HepG2 (cell line): ENCODE measurements around the gene HTR4. TPM values are rescaled to one million over a fixed set of nuclear protein-coding genes. Genes with fewer than 3 reads are reported as not detected.

ENCODE experiments used
- ATAC-seq: fragments of 200-7000 bp; cut with Tn5 transposase; 3 replicates; pipeline ENCODE4 v1.9.1; 2020; ENCODE audit warnings: mild to moderate bottlenecking, moderate library complexity
- BruUV-seq: library from RNA; stranded (reverse); fragments of 400-500 nt; replicated peaks from 2 replicates; lab custom pipeline; 2021; lab: Mats Ljungman, UMichigan
- CTCF ChIA-PET: fragments of 300-600 bp; formaldehyde crosslinking; extraction: SDS; loops from one replicate; lab custom pipeline; 2021; ENCODE audit warnings: low total read pairs, inconsistent platforms, low intra/inter-chr PET ratio; lab: Yijun Ruan, JAX
- POLR2A ChIA-PET: fragments of 350-600 bp; sonication (Branson Sonifier 250); formaldehyde crosslinking; loops from one replicate; lab custom pipeline; 2020; ENCODE audit warnings: antibody characterized with exemption, inconsistent platforms; lab: Yijun Ruan, JAX
- DNase-seq: peaks from one replicate; pipeline ENCODE4 v3.0.0-alpha.2; 2015; ENCODE audit warnings: low spot score
- FAIRE-seq: peaks from 3 replicates; lab custom pipeline; 2011; peaks lifted over from hg19 to GRCh38; lab: Jason Lieb, UNC
- H2AFZ ChIP-seq: one replicate; pipeline ENCODE4 v1.6.1; 2011; ENCODE audit warnings: low read length, inconsistent platforms
- H3K27ac ChIP-seq: fragments of 300-600 bp; 3 replicates; pipeline ENCODE4 v1.8.0; 2011; ENCODE audit warnings: mixed run types, mild to moderate bottlenecking, mixed read lengths, low read length, inconsistent platforms; ENCODE audit not compliant: insufficient read depth; ENCODE audit errors: extremely low read length
- H3K27me3 ChIP-seq, 2 experiments: fragments of 200-600 bp in 1 of 2; 2 replicates in 1 of 2; 3 replicates in 1 of 2; pipeline versions ENCODE4 v1.6.0 to v1.8.0; 2011; ENCODE audit warnings: low read length in 2 of 2, mild to moderate bottlenecking in 2 of 2, moderate library complexity in 2 of 2, inconsistent platforms in 1 of 2; ENCODE audit not compliant: insufficient read depth in 2 of 2, control insufficient read depth in 1 of 2
- H3K36me3 ChIP-seq, 2 experiments: fragments of 200-600 bp in 1 of 2; replicated peaks in 1 of 2; 2 replicates in 1 of 2; 3 replicates in 1 of 2; pipeline versions ENCODE4 v1.5.1 to v1.8.0; 2011; ENCODE audit warnings: low read length in 2 of 2, inconsistent platforms in 1 of 2; ENCODE audit not compliant: insufficient read depth in 2 of 2, control insufficient read depth in 1 of 2
- H3K4me1 ChIP-seq: 2 replicates; pipeline ENCODE4 v1.5.1; 2012; ENCODE audit warnings: low read length, inconsistent platforms; ENCODE audit not compliant: insufficient read depth
- H3K4me2 ChIP-seq: 2 replicates; pipeline ENCODE4 v1.6.0; 2011; ENCODE audit warnings: low read depth, low read length, inconsistent platforms
- H3K4me3 ChIP-seq, 3 experiments: fragments of 200-600 bp in 1 of 3; sonication (generic), shearing (Covaris generic) in 1 of 3; replicated peaks in 1 of 3; 2 replicates each; pipeline ENCODE4 v1.5.1; 2011 to 2016; ENCODE audit warnings: low read length in 3 of 3, inconsistent platforms in 2 of 3, low read depth in 2 of 3, mild to moderate bottlenecking in 2 of 3, control low read depth in 1 of 3, mixed read lengths in 1 of 3; ENCODE audit not compliant: insufficient read depth in 1 of 3
- H3K79me2 ChIP-seq: one replicate; pipeline ENCODE4 v1.6.1; 2011; ENCODE audit warnings: low read length, inconsistent platforms; ENCODE audit not compliant: insufficient read depth
- H3K9ac ChIP-seq: 2 replicates; pipeline ENCODE4 v1.6.0; 2011; ENCODE audit warnings: mild to moderate bottlenecking, low read depth, low read length, inconsistent platforms; ENCODE audit not compliant: insufficient read depth
- H3K9me3 ChIP-seq: 2 replicates; pipeline ENCODE4 v1.5.1; 2012; ENCODE audit warnings: mild to moderate bottlenecking, low read length
- H4K20me1 ChIP-seq: 2 replicates; pipeline ENCODE4 v1.6.0; 2011; ENCODE audit warnings: inconsistent platforms, mild to moderate bottlenecking, low read length, moderate library complexity; ENCODE audit not compliant: insufficient read depth
- NCOR1 ChIP-seq: fragments of 200-600 bp; sonication (generic); IDR thresholded peaks from 2 replicates; pipeline ENCODE4 v1.7.0; 2017; ENCODE audit warnings: antibody characterized with exemption, low read length, borderline replicate concordance
- SIX4 ChIP-seq: sonication (generic); formaldehyde crosslinking; IDR thresholded peaks from 2 replicates; pipeline ENCODE4 v1.4.0; 2020; ENCODE audit warnings: missing genetic modification reagents
- SNRNP70 ChIP-seq: fragments of 200-400 bp; formaldehyde crosslinking; IDR thresholded peaks from 2 replicates; pipeline ENCODE4 v1.6.1; 2017; ENCODE audit warnings: mild to moderate bottlenecking, low read depth, low read length, moderate library complexity
- ZEB1 ChIP-seq: IDR thresholded peaks from 2 replicates; pipeline ENCODE4 v1.6.1; 2012; ENCODE audit warnings: mild to moderate bottlenecking, low read depth, inconsistent platforms; ENCODE audit not compliant: insufficient replicate concordance
- ZNF205 ChIP-seq: IDR thresholded peaks from 2 replicates; pipeline ENCODE4 v1.6.1; 2018; ENCODE audit warnings: missing biosample characterization, missing genetic modification reagents
- ZNF441 ChIP-seq: sonication (generic); formaldehyde crosslinking; IDR thresholded peaks from 2 replicates; pipeline ENCODE4 v1.7.0; 2021; ENCODE audit warnings: missing genetic modification reagents, borderline replicate concordance
- ZNF761 ChIP-seq: sonication (generic); formaldehyde crosslinking; conservative IDR thresholded peaks from 2 replicates; pipeline ENCODE4 v1.4.0; 2020; ENCODE audit warnings: mild to moderate bottlenecking, missing genetic modification reagents
- WGBS: methylation state at CpG from one replicate; pipeline ENCODE4 v1.1.6; 2017; ENCODE audit warnings: low lambda C conversion rate; 5-methylcytosine and 5-hydroxymethylcytosine counted together
- in situ Hi-C: cut with HindIII; loops from 2 replicates; pipeline ENCODE4 v1.10.0; 2017; ENCODE audit warnings: low pct_unique_long_range_greater_than_20kb; ENCODE audit not compliant: extremely low pct_ligation_motif_present
- intact Hi-C: fragments of 100-400 bp; cut with micrococcal nuclease; formaldehyde crosslinking; loops from one replicate; pipeline ENCODE4 v1.10.0; 2022; ENCODE audit not compliant: unreplicated experiment
- polyA plus RNA-seq, 8 experiments: library from polyadenylated mRNA; depleted of rRNA in 3 of 8; stranded (reverse) in 7 of 8; unstranded in 1 of 8; fragments of >200 nt; fragmentation: Illumina TruSeq in 4 of 8; extraction: Trizol in 4 of 8; gene quantifications; 2 replicates each; pipeline versions ENCODE4 v1.2.1 to v1.2.3, GENCODE V29; 2011 to 2016; ENCODE audit warnings: low read depth in 4 of 8, missing spikeins in 1 of 8, mixed read lengths in 1 of 8; ENCODE audit not compliant: insufficient read depth in 1 of 8
- total RNA-seq, 5 experiments: library from RNA; depleted of rRNA; stranded (reverse); fragments of >200 nt; fragmentation: Illumina TruSeq; extraction: Trizol; gene quantifications; 2 replicates each; pipeline ENCODE4 v1.2.3, GENCODE V29; 2016; ENCODE audit warnings: low read depth in 1 of 5
- TF ChIP-seq, protein P1 (sequence below): sonication (generic); formaldehyde crosslinking; IDR thresholded peaks from 2 replicates; pipeline ENCODE4 v1.4.0; 2020; ENCODE audit warnings: missing genetic modification reagents, borderline replicate concordance
- TF ChIP-seq, protein P2 (sequence below): sonication (generic); formaldehyde crosslinking; IDR thresholded peaks from 2 replicates; pipeline ENCODE4 v1.8.0; 2022; ENCODE audit warnings: mild to moderate bottlenecking, missing genetic modification reagents; ENCODE audit not compliant: insufficient replicate concordance
- TF ChIP-seq, protein P3 (sequence below), 2 experiments: sonication (generic) in 1 of 2; formaldehyde crosslinking in 1 of 2; IDR thresholded peaks; 2 replicates each; pipeline versions ENCODE4 v1.4.0 to v1.6.1; 2016 to 2020; ENCODE audit warnings: borderline replicate concordance in 1 of 2, low read depth in 1 of 2, mild to moderate bottlenecking in 1 of 2, missing genetic modification reagents in 1 of 2

The HTR4 gene
- total and polyA plus RNA-seq, 2 of the 13 experiments (the other 11 are each of a cell fraction or from before 2014, with no cell fraction given): not detected

DNA sequence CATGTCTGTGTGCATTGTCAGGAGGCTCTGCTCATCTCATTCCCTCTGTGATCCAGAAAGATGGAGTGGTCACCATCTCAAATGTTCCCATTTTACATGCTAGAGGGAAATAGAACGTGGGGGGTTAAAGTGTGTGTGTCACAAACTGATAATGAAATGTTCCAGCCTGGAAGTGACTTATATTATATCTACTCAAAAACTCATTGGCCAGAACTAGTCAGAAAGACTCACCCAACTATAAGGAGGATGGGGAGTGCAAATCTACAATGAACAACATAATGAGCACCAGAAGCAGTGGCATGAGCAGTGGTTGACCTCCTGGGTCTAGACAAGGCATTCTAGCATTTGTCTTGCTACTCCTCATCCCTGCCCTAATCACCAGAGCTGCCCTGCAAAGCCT, 81.0 kb downstream of the HTR4 start:
- no peak overlapping the region for H3K4me3 ChIP-seq
- no peak for FAIRE-seq
- CTCF ChIA-PET: no interaction called here
- H3K27ac ChIP-seq: no peak overlapping the region
- intact Hi-C loops: no loop called here
- no peaks in the 10 kb centered on the region for H3K36me3 ChIP-seq
- TF ChIP-seq ZEB1 (no peak), NCOR1 (no peak), SIX4 (CRISPR knock-in tag) (no peak), ZNF205 (no peak), SNRNP70 (no peak), ZNF761 (CRISPR knock-in tag) (no peak), ZNF441 (CRISPR knock-in tag) (no peak)
- TF ChIP-seq, protein P1, sequence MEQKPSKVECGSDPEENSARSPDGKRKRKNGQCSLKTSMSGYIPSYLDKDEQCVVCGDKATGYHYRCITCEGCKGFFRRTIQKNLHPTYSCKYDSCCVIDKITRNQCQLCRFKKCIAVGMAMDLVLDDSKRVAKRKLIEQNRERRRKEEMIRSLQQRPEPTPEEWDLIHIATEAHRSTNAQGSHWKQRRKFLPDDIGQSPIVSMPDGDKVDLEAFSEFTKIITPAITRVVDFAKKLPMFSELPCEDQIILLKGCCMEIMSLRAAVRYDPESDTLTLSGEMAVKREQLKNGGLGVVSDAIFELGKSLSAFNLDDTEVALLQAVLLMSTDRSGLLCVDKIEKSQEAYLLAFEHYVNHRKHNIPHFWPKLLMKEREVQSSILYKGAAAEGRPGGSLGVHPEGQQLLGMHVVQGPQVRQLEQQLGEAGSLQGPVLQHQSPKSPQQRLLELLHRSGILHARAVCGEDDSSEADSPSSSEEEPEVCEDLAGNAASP (CRISPR knock-in tag): no peak
- TF ChIP-seq, protein P2, sequence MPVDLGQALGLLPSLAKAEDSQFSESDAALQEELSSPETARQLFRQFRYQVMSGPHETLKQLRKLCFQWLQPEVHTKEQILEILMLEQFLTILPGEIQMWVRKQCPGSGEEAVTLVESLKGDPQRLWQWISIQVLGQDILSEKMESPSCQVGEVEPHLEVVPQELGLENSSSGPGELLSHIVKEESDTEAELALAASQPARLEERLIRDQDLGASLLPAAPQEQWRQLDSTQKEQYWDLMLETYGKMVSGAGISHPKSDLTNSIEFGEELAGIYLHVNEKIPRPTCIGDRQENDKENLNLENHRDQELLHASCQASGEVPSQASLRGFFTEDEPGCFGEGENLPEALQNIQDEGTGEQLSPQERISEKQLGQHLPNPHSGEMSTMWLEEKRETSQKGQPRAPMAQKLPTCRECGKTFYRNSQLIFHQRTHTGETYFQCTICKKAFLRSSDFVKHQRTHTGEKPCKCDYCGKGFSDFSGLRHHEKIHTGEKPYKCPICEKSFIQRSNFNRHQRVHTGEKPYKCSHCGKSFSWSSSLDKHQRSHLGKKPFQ: no peak
- TF ChIP-seq, protein P3, sequence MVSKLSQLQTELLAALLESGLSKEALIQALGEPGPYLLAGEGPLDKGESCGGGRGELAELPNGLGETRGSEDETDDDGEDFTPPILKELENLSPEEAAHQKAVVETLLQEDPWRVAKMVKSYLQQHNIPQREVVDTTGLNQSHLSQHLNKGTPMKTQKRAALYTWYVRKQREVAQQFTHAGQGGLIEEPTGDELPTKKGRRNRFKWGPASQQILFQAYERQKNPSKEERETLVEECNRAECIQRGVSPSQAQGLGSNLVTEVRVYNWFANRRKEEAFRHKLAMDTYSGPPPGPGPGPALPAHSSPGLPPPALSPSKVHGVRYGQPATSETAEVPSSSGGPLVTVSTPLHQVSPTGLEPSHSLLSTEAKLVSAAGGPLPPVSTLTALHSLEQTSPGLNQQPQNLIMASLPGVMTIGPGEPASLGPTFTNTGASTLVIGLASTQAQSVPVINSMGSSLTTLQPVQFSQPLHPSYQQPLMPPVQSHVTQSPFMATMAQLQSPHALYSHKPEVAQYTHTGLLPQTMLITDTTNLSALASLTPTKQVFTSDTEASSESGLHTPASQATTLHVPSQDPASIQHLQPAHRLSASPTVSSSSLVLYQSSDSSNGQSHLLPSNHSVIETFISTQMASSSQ (IDR thresholded peaks at IDR 0.05; ENCODE audit: low read depth): no peak
- TF ChIP-seq, protein P3 (CRISPR knock-in tag; IDR thresholded peaks at IDR 0.05; ENCODE audit: borderline replicate concordance): no peak
- TF ChIP-seq, all 625 proteins: peak for 0
- Histone ChIP-seq H3K9me3 (no peaks in the 10 kb centered on the region), H3K79me2 (no peaks in the 10 kb centered on the region), H3K9ac (no peak overlapping the region), H3K4me1 (no peaks in the 10 kb centered on the region), H4K20me1 (no peaks in the 10 kb centered on the region; the same call in 1 of the 2 replicates), H2AFZ (no peak overlapping the region), H3K27me3 (no peaks in the 10 kb centered on the region), H3K4me2 (no peak overlapping the region)
- in situ Hi-C loops: no loop called here
- DNase-seq: no peak
- WGBS: 0% methylated on average over 1 of the region's 1 CpG
- no peak for ATAC-seq
- POLR2A ChIA-PET: no interaction called here
- BruUV-seq: no TSS peak
